WI38 (cell line): ENCODE data around the gene LIPH.
"Not testable (repeated sequence)": the region's sequence is repeated elsewhere in the genome, so short reads cannot be mapped to it uniquely, and the experiment has no call there.

Experiments
- H3K4me3 ChIP-seq: 2 replicates; pipeline ENCODE4 v1.5.1; 2011; ENCODE audit warnings: low read depth, mild to moderate bottlenecking, control low read depth, low read length
- CTCF ChIP-seq: IDR thresholded peaks from 2 replicates; pipeline ENCODE4 v1.5.1; 2012; ENCODE audit warnings: low read depth, mild to moderate bottlenecking, control low read depth, low read length

The LIPH gene

GRCh38 chr3:185470323-185470722 is 82.1 kb downstream of the LIPH start:
- H3K4me3 ChIP-seq = no peak overlapping the region
- TF ChIP-seq CTCF = no peak

GRCh38 chr3:185469542-185469941 is 82.8 kb downstream of the LIPH start:
- TF ChIP-seq CTCF = no peak
- no peak overlapping the region for H3K4me3 ChIP-seq

GRCh38 chr3:185466123-185466522 is 86.3 kb downstream of the LIPH start:
- not testable (repeated sequence) for H3K4me3 ChIP-seq

GRCh38 chr3:185465471-185465870 is 86.9 kb downstream of the LIPH start:
- TF ChIP-seq CTCF = no peak
- no peak overlapping the region for H3K4me3 ChIP-seq

- no peak overlapping the region for H3K4me3 ChIP-seq
- TF ChIP-seq CTCF = peak; percentile 28; the same call in 1 of the 2 replicates
Observed at GRCh38 chr3:185460719-185461350, 91.6 kb downstream of the LIPH start.

- TF ChIP-seq CTCF = no peak
- H3K4me3 ChIP-seq = no peak overlapping the region
Observed at GRCh38 chr3:185460309-185460708, 92.1 kb downstream of the LIPH start.

- H3K4me3 ChIP-seq = no peak overlapping the region
- no peak for TF ChIP-seq CTCF
Observed at GRCh38 chr3:185457376-185457775, 95.0 kb downstream of the LIPH start.
